ENCODE results near the gene ZNF384.

The ZNF384 gene

DNA sequence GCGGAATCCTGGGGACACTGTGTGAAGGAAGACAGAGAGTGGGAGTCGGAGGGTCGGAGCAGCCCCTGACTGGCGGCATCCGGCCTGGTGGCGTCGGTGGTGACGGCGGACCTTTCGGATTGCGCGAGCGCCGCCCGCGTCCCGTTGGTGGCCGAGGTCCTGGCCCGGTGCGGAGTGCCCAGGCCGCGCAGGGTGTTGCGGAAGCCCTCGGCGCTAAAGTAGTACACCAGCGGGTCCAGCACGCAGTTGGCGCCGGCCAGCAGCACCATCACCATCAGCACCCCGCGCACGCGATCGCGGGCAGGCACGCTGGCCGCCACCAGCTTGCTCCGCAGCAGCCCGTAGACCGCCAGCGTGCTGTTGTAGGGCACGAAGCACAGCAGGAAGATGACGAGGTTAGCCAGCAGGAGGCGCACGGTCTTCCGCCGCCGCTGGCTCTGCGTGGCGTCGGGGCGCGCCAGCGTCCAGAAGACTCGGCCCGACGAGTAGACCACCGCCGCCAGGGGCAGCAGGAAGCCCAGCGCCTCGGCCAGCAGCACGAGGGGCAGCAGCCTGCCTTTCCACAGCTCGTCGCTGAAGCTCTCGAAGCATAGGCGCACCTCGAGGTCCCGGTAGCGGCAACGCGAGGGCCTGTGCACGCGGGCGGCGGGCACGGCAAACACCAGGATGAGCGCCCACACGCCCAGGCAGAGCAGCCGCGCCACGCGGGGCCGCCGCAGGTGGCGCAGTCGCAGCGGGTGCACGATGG, 68.9 kb downstream of the ZNF384 start:
- no peak for TF ChIP-seq CTCF (IDR thresholded peaks at IDR 0.05; ENCODE audit: insufficient read depth, low read depth, low read length, missing control alignments)
- no peak overlapping the region for H3K4me3 ChIP-seq (ENCODE audit: low read depth, low read length)
- DNase-seq (ENCODE audit: low read depth): no peak

GRCh38 chr12:6618483-6619225, 70.5 kb downstream of the ZNF384 start:
- DNase-seq (ENCODE audit: low read depth): no peak
- H3K4me3 ChIP-seq (ENCODE audit: low read depth, low read length): no peak overlapping the region
- TF ChIP-seq CTCF (IDR thresholded peaks at IDR 0.05; ENCODE audit: insufficient read depth, low read depth, low read length, missing control alignments): no peak

Data from GM12865 (cell line).